ENCODE data around the gene NACC2. TPM values are rescaled to one million over a fixed set of nuclear protein-coding genes. Genes with fewer than 3 reads are reported as not detected.

Gene NACC2
- total and polyA plus RNA-seq, 2 donors (not counting 1 experiment from before 2014, with no cell fraction given) = 0.34 to 1.9 TPM

GRCh38 chr9:136058801-136059302 lies 36.2 kb downstream of the NACC2 start:
- Histone ChIP-seq H3K9me3 (ENCODE audit: control extremely low read depth in 1 of 3, control insufficient read depth in 2 of 3, insufficient read depth in 1 of 3, low read length in 2 of 3) (peaks cover 0 to 3% (median 0%) of the 10 kb centered on the region in 3 donors), H3K9ac (ENCODE audit: low read length) (no peak overlapping the region), H3K79me2 (ENCODE audit: control insufficient read depth, insufficient read depth, low read length) (no peaks in the 10 kb centered on the region), H3K27me3 (replicated peaks in 1 of 4; ENCODE audit: control extremely low read depth in 1 of 4, control insufficient read depth in 3 of 4, insufficient read depth in 4 of 4, low read length in 3 of 4) (peaks cover 0 to 16% (median 1%) of the 10 kb centered on the region in 4 experiments), H3K4me3 (ENCODE audit: control extremely low read depth in 1 of 5, extremely low read depth in 1 of 5, insufficient read depth in 1 of 5, low read depth in 2 of 5, low read length in 4 of 5) (no peak overlapping the region), H3K4me1 (ENCODE audit: control insufficient read depth in 2 of 2, insufficient read depth in 2 of 2, low read length in 2 of 2) (peaks cover 3 to 25% of the 10 kb centered on the region in 2 donors), H2AFZ (ENCODE audit: insufficient read depth, low read depth, low read length, poor library complexity, severe bottlenecking) (no peak overlapping the region), H3K27ac (ENCODE audit: low read length in 2 of 2) (no peak overlapping the region), H4K20me1 (ENCODE audit: control insufficient read depth, insufficient read depth, low read length, poor library complexity, severe bottlenecking) (no peaks in the 10 kb centered on the region), H3K36me3 (replicated peaks in 1 of 2; ENCODE audit: control extremely low read depth in 1 of 2, control insufficient read depth in 1 of 2, extremely low read depth in 1 of 2, insufficient read depth in 2 of 2, low read length in 1 of 2) (no peaks in the 10 kb centered on the region), H3K4me2 (replicated peaks; ENCODE audit: low read depth, low read length, poor library complexity, severe bottlenecking) (no peak overlapping the region)
- peaks cover 22% of the 10 kb centered on the region for H3K27me3 Mint-ChIP-seq
- DNase-seq (no peak), ATAC-seq (ENCODE audit: low read depth) (no peak)
- no peak overlapping the region for H3K27ac Mint-ChIP-seq
- no peak overlapping the region for H3K4me3 Mint-ChIP-seq
- 84% methylated on average over 10 of the region's 12 CpGs for WGBS (ENCODE audit: insufficient coverage)
- POLR2A ChIA-PET = no interaction called here
- H3K4me1 Mint-ChIP-seq = peaks cover 18% of the 10 kb centered on the region
- CTCF ChIA-PET = no interaction called here
- no peaks in the 10 kb centered on the region for H3K9me3 Mint-ChIP-seq (ENCODE audit: insufficient read depth)
- TF ChIP-seq CTCF (IDR thresholded peaks at IDR 0.05) = no peak
- no peak for TF ChIP-seq EZH2 (IDR thresholded peaks at IDR 0.05; ENCODE audit: borderline replicate concordance, insufficient read depth, low read depth, low read length, poor library complexity, severe bottlenecking)
- intact Hi-C loops (cut with micrococcal nuclease) = no loop called here

GRCh38 chr9:136058084-136058483 lies 37.0 kb downstream of the NACC2 start:
- Histone ChIP-seq H3K4me3 (ENCODE audit: control extremely low read depth in 1 of 5, extremely low read depth in 1 of 5, insufficient read depth in 1 of 5, low read depth in 2 of 5, low read length in 4 of 5) (no peak overlapping the region), H3K4me2 (replicated peaks; ENCODE audit: low read depth, low read length, poor library complexity, severe bottlenecking) (peak overlapping the region; percentile 25), H3K27ac (ENCODE audit: low read length in 2 of 2) (no peak overlapping the region), H3K9me3 (ENCODE audit: control extremely low read depth in 1 of 3, control insufficient read depth in 2 of 3, insufficient read depth in 1 of 3, low read length in 2 of 3) (peaks cover 0 to 3% (median 0%) of the 10 kb centered on the region in 3 donors), H3K4me1 (ENCODE audit: control insufficient read depth in 2 of 2, insufficient read depth in 2 of 2, low read length in 2 of 2) (peaks cover 3 to 25% of the 10 kb centered on the region in 2 donors), H3K27me3 (replicated peaks in 1 of 4; ENCODE audit: control extremely low read depth in 1 of 4, control insufficient read depth in 3 of 4, insufficient read depth in 4 of 4, low read length in 3 of 4) (peaks cover 0 to 24% (median 1%) of the 10 kb centered on the region in 4 experiments), H3K36me3 (replicated peaks in 1 of 2; ENCODE audit: control extremely low read depth in 1 of 2, control insufficient read depth in 1 of 2, extremely low read depth in 1 of 2, insufficient read depth in 2 of 2, low read length in 1 of 2) (no peaks in the 10 kb centered on the region), H3K79me2 (ENCODE audit: control insufficient read depth, insufficient read depth, low read length) (no peaks in the 10 kb centered on the region), H2AFZ (ENCODE audit: insufficient read depth, low read depth, low read length, poor library complexity, severe bottlenecking) (no peak overlapping the region), H4K20me1 (ENCODE audit: control insufficient read depth, insufficient read depth, low read length, poor library complexity, severe bottlenecking) (no peaks in the 10 kb centered on the region), H3K9ac (ENCODE audit: low read length) (no peak overlapping the region)
- H3K4me1 Mint-ChIP-seq = peaks cover 18% of the 10 kb centered on the region
- H3K27ac Mint-ChIP-seq = peak overlapping the region; percentile 81
- TF ChIP-seq EZH2 (IDR thresholded peaks at IDR 0.05; ENCODE audit: borderline replicate concordance, insufficient read depth, low read depth, low read length, poor library complexity, severe bottlenecking) (no peak), CTCF (IDR thresholded peaks at IDR 0.05) (no peak)
- no peaks in the 10 kb centered on the region for H3K9me3 Mint-ChIP-seq (ENCODE audit: insufficient read depth)
- POLR2A ChIA-PET = interaction anchor here (0.7 kb wide), 2 partner anchors 68 to 89 kb away, joined by 3 read pairs; no protein-coding TSS in a partner anchor
- H3K4me3 Mint-ChIP-seq = peak overlapping the region; percentile 77
- 82% methylated on average over 12 of the region's 13 CpGs for WGBS (ENCODE audit: insufficient coverage)
- ATAC-seq (ENCODE audit: low read depth) (no peak), DNase-seq (no peak)
- peaks cover 21% of the 10 kb centered on the region for H3K27me3 Mint-ChIP-seq
- CTCF ChIA-PET = no interaction called here
- intact Hi-C loops (cut with micrococcal nuclease) = no loop called here
